Smooth muscle cell (in vitro differentiated cells): Measurements from ENCODE around the gene FOXK2. TPM values are rescaled to one million over a fixed set of nuclear protein-coding genes. Genes with fewer than 3 reads are reported as not detected.

Source experiments
- DNase-seq: peaks from one replicate; lab custom pipeline; 2025; ENCODE audit not compliant: unreplicated experiment; lab: John Stamatoyannopoulos, UW
- H2AFZ ChIP-seq: fragments of 200-600 bp; sonication (generic); 2 replicates; pipeline ENCODE4 v1.6.0; 2016; ENCODE audit warnings: antibody characterized with exemption, low read depth, mild to moderate bottlenecking
- H3F3A ChIP-seq: fragments of 200-600 bp; sonication (generic); 2 replicates; pipeline ENCODE4 v1.6.0; 2017; ENCODE audit warnings: antibody characterized with exemption, low read depth
- H3K27ac ChIP-seq: fragments of 200-600 bp; sonication (generic); 2 replicates; pipeline ENCODE4 v1.5.1; 2016; ENCODE audit warnings: low read depth, mild to moderate bottlenecking
- H3K27me3 ChIP-seq: fragments of 200-600 bp; sonication (generic); 2 replicates; pipeline ENCODE4 v1.6.1; 2016; ENCODE audit warnings: low read depth, mild to moderate bottlenecking
- H3K36me3 ChIP-seq: fragments of 200-600 bp; sonication (generic); 2 replicates; pipeline ENCODE4 v1.5.1; 2016; ENCODE audit warnings: low read depth
- H3K4me1 ChIP-seq: fragments of 200-600 bp; sonication (generic); 2 replicates; pipeline ENCODE4 v1.5.1; 2016; ENCODE audit warnings: low read depth
- H3K4me2 ChIP-seq: fragments of 200-600 bp; sonication (generic); 2 replicates; pipeline ENCODE4 v1.6.0; 2016; ENCODE audit warnings: mild to moderate bottlenecking
- H3K4me3 ChIP-seq: fragments of 200-600 bp; sonication (generic); 2 replicates; pipeline ENCODE4 v1.5.1; 2016; ENCODE audit warnings: mild to moderate bottlenecking
- H3K79me2 ChIP-seq: fragments of 200-600 bp; sonication (generic); 2 replicates; pipeline ENCODE4 v1.6.0; 2016; ENCODE audit warnings: low read depth, mild to moderate bottlenecking
- H3K9ac ChIP-seq: fragments of 200-600 bp; sonication (generic); 2 replicates; pipeline ENCODE4 v1.6.0; 2016; ENCODE audit warnings: low read depth
- H3K9me3 ChIP-seq: fragments of 200-600 bp; sonication (generic); replicated peaks from 2 replicates; pipeline ENCODE4 v1.5.1; 2016; ENCODE audit warnings: low read depth
- H4K20me1 ChIP-seq: fragments of 200-600 bp; sonication (generic); 2 replicates; pipeline ENCODE4 v1.6.0; 2016; ENCODE audit warnings: low read depth
- WGBS: methylation state at CpG from one replicate; pipeline ENCODE4 v1.1.7; 2016; ENCODE audit warnings: low lambda C conversion rate; 5-methylcytosine and 5-hydroxymethylcytosine counted together
- polyA plus RNA-seq: library from polyadenylated mRNA; unstranded; fragments of >200 nt; fragmentation: Nextera tagmentation; extraction: Ambion mirVana; gene quantifications from 2 replicates; pipeline ENCODE4 v1.2.1, GENCODE V29; 2016
- total RNA-seq: library from RNA; depleted of rRNA; stranded (reverse); fragments of >200 nt; gene quantifications from 2 replicates; pipeline ENCODE4 v1.2.3, GENCODE V29; 2014
- TF ChIP-seq, protein P1 (sequence below): fragments of 200-600 bp; sonication (generic); IDR thresholded peaks from 2 replicates; pipeline ENCODE4 v1.5.1; 2017; ENCODE audit warnings: borderline replicate concordance, mild to moderate bottlenecking, antibody characterized with exemption; ENCODE audit not compliant: insufficient read depth, poor library complexity, severe bottlenecking

FOXK2 gene
- total and polyA plus RNA-seq, 2 experiments from 2014 or later: 25.9 to 27.1 TPM

DNA sequence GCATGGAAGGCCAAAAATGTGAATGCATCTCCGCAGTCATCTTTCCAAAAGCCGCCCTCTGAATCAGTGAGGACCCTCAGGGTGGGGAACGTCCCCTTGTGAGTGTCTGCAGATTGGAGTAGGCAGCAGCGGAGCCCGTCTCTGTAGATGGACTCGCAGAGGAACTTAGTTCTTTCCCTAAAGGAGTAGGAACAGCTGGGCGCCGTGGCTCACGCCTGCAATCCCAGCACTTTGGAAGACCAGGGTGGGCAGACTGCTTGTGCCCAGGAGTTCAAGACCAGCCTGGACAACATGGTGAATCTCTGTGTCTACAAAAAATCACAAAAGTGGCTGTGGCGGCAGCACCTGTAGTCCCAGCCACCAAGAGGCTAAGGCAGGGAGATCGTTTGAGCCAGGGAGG lies 75.0 kb downstream of the FOXK2 start:
- Histone ChIP-seq H3K4me3 (no peak overlapping the region), H3K9me3 (no peaks in the 10 kb centered on the region), H4K20me1 (peaks cover 21% of the 10 kb centered on the region), H3K79me2 (peaks cover 5% of the 10 kb centered on the region), H2AFZ (no peak overlapping the region), H3K27ac (no peak overlapping the region), H3F3A (peaks cover 19% of the 10 kb centered on the region), H3K9ac (no peak overlapping the region), H3K27me3 (no peaks in the 10 kb centered on the region), H3K4me2 (no peak overlapping the region), H3K4me1 (peaks cover 7% of the 10 kb centered on the region), H3K36me3 (no peaks in the 10 kb centered on the region)
- 95% methylated on average over 11 of the region's 11 CpGs for WGBS
- DNase-seq: no peak
- TF ChIP-seq, protein P1, sequence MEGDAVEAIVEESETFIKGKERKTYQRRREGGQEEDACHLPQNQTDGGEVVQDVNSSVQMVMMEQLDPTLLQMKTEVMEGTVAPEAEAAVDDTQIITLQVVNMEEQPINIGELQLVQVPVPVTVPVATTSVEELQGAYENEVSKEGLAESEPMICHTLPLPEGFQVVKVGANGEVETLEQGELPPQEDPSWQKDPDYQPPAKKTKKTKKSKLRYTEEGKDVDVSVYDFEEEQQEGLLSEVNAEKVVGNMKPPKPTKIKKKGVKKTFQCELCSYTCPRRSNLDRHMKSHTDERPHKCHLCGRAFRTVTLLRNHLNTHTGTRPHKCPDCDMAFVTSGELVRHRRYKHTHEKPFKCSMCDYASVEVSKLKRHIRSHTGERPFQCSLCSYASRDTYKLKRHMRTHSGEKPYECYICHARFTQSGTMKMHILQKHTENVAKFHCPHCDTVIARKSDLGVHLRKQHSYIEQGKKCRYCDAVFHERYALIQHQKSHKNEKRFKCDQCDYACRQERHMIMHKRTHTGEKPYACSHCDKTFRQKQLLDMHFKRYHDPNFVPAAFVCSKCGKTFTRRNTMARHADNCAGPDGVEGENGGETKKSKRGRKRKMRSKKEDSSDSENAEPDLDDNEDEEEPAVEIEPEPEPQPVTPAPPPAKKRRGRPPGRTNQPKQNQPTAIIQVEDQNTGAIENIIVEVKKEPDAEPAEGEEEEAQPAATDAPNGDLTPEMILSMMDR: no peak

DNA sequence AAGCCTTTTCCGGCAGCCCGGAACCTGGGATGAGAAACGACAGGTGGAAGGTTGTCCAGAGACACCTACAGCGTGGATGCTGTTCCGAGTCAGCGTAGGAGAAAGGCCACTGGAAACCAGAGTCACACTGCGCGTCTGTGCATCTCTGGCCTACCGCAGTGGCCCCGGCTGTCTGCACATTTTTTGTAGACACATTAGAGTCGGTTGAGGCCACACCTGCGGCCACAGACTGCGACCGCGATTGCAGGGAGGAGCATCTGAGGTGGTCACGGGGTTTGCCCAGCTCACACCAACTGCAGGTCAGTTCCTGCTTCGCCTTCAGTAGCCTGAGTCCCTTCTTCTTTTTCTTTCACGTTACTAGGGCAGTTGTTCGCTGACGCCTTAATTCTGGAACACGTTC lies 76.4 kb downstream of the FOXK2 start:
- no peaks in the 10 kb centered on the region for H3K36me3 ChIP-seq
- no peak overlapping the region for H3K4me3 ChIP-seq
- H4K20me1 ChIP-seq: peaks cover 27% of the 10 kb centered on the region
- peaks cover 7% of the 10 kb centered on the region for H3K4me1 ChIP-seq
- whole genome bisulfite sequencing: 97% methylated on average over 21 of the region's 21 CpGs
- H2AFZ ChIP-seq: no peak overlapping the region
- no peak overlapping the region for H3K27ac ChIP-seq
- no peak for DNase-seq
- TF ChIP-seq, protein P1: no peak
- H3K9ac ChIP-seq: no peak overlapping the region
- H3K27me3 ChIP-seq: no peaks in the 10 kb centered on the region
- H3K9me3 ChIP-seq: no peaks in the 10 kb centered on the region
- H3K4me2 ChIP-seq: no peak overlapping the region
- peaks cover 5% of the 10 kb centered on the region for H3K79me2 ChIP-seq
- H3F3A ChIP-seq: peaks cover 18% of the 10 kb centered on the region

DNA sequence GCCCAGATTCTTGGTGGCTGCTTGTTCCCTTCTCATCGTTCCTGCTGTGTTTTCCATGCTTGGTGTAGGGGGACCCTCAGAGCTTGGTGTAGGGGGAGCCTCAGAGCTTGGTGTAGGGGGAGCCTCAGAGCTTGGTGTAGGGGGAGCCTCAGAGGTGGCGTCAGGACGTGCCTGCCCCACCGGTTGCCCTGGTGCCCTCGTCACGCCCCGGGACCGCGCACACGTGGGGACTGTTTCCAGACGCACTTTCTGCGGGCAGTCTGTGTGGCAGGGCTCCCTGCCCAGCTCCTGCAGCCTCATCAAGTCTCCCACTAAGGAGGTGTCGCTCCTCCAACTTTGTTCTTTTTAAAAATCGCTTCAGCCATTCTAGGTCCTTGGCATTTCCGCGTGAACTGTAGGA lies 76.8 kb downstream of the FOXK2 start:
- WGBS: 94% methylated on average over 16 of the region's 16 CpGs
- peaks cover 27% of the 10 kb centered on the region for H4K20me1 ChIP-seq
- no peak overlapping the region for H3K4me3 ChIP-seq
- peaks cover 16% of the 10 kb centered on the region for H3F3A ChIP-seq
- peaks cover 5% of the 10 kb centered on the region for H3K79me2 ChIP-seq
- TF ChIP-seq, protein P1: no peak
- no peak overlapping the region for H3K9ac ChIP-seq
- no peaks in the 10 kb centered on the region for H3K36me3 ChIP-seq
- DNase-seq: no peak
- no peak overlapping the region for H2AFZ ChIP-seq
- H3K4me1 ChIP-seq: peaks cover 7% of the 10 kb centered on the region
- no peak overlapping the region for H3K4me2 ChIP-seq
- H3K27me3 ChIP-seq: no peaks in the 10 kb centered on the region
- no peak overlapping the region for H3K27ac ChIP-seq
- H3K9me3 ChIP-seq: no peaks in the 10 kb centered on the region
